Prostate gland (tissue), 2 donors: ENCODE data around the gene COL4A2.

Experiments used
- POLR2AphosphoS5 ChIP-seq: sonication (generic); formaldehyde crosslinking; IDR thresholded peaks from one replicate; pipeline ENCODE4 v1.6.1; 2017; ENCODE audit warnings: antibody characterized with exemption
- TF ChIP-seq, protein P1 (sequence below), 4 experiments: fragments of 200-600 bp in 2 of 4; fragments of 450-650 bp in 2 of 4; sonication (generic) in 2 of 4; IDR thresholded peaks; 1 replicate in 3 of 4; 2 replicates in 1 of 4; pipeline ENCODE4 v1.5.1; 2016 to 2019; ENCODE audit warnings: antibody characterized with exemption in 4 of 4, mild to moderate bottlenecking in 2 of 4, moderate library complexity in 2 of 4

- TF ChIP-seq POLR2AphosphoS5 = peak; percentile 81
- TF ChIP-seq, protein P1, sequence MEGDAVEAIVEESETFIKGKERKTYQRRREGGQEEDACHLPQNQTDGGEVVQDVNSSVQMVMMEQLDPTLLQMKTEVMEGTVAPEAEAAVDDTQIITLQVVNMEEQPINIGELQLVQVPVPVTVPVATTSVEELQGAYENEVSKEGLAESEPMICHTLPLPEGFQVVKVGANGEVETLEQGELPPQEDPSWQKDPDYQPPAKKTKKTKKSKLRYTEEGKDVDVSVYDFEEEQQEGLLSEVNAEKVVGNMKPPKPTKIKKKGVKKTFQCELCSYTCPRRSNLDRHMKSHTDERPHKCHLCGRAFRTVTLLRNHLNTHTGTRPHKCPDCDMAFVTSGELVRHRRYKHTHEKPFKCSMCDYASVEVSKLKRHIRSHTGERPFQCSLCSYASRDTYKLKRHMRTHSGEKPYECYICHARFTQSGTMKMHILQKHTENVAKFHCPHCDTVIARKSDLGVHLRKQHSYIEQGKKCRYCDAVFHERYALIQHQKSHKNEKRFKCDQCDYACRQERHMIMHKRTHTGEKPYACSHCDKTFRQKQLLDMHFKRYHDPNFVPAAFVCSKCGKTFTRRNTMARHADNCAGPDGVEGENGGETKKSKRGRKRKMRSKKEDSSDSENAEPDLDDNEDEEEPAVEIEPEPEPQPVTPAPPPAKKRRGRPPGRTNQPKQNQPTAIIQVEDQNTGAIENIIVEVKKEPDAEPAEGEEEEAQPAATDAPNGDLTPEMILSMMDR (IDR thresholded peaks at IDR 0.05) = peak in 1 of 4 experiments; percentile 4
These were observed 254.4 kb downstream of the COL4A2 start, which contains the start of gene RAB20 for GRCh38 chr13:110561344-110562035.
